ENCODE measurements around the gene S100PBP.

S100PBP gene

DNA sequence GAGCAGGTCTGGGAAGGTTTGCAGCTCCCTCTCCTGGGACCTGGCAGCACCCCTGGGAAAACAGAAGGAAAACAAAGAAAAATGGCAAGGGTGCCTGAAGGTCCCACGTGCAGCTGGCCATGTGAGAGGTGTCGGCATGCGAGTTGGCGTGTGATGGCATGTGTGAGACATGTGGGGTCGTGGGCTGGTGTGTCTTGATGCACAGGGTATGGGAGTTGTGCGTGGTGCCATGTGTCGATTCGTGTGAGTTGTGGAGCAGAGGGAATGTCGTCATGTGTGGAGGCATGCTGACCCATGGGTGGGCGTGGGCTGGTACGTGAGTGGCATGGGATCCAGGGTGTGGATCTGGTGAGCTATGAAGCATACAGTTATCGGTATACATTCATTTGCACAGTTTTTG lies 70.2 kb downstream of the S100PBP start:
- no peak for DNase-seq (ENCODE audit: low read depth)

DNA sequence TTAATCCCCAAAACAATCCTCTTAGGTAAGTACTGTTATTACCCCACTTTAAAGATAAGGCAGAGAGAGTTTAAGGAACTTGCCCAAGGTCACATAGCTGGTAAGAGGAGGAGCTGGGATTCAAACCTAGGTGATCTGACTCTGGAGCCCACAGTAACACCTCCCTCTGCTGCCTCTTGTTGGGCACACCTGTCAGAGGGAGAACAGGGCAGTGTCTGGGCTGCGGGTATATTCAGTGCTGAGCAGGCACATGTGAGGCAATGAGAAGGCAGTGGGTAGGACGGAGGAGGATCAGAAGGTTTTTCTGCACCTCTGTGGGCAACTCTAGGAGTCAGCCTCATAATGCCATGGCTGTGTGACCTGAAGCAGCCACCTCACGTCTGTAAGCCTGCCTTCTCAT lies 70.7 kb downstream of the S100PBP start:
- DNase-seq (ENCODE audit: low read depth): no peak

DNA sequence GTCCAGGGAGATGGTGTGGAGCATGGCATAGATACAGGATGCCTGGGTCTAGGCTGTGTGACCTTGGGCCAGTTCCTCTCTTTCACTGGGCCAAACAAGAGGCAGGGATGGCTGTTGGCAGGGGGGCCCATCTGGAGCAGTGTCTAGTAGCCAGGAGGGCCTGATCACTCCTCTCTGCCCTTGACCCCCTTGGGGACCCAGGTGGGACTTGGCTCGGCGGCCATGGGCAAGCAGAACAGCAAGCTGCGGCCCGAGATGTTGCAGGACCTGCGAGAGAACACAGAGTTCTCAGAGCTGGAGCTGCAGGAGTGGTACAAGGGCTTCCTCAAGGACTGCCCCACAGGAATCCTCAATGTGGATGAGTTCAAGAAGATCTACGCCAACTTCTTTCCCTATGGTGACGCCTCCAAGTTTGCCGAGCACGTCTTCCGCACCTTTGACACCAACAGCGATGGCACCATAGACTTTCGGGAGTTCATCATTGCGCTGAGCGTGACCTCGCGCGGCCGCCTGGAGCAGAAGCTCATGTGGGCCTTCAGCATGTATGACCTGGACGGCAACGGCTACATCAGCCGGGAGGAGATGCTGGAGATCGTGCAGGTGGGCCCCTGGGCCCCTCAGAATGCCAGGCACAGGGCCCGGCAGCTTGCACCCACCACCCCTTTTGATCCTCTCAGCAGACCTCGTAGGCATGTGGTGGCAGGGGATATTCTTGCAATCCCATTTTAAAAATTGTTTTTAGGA lies 71.4 kb downstream of the S100PBP start:
- no peak for DNase-seq (ENCODE audit: low read depth)

DNA sequence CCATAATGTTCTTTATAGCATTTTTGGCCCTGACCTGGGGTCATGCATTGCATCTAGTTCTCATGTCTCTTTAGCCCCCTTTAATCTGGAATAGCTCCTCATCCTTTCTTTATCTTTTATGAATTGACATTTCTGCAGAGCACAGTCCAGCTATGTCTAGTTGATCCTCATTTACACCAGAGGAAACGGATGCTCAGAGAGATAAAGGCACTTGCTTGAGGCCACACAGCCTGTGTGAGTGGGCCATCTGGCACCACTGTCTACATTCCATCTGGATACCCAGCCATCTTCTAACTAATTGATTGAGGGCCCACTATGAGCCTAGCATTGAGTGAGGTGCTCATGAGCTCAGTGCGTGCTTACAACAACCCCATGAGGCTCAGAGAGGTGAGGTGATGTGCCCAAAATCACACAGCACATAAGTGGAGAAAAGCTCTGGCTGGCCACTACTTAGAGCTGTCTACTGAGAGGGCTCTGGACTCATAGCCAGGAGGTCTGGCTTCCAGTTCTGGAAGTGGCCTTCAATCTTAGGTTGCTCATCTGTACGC lies 72.4 kb downstream of the S100PBP start:
- DNase-seq (ENCODE audit: low read depth): no peak

DNA sequence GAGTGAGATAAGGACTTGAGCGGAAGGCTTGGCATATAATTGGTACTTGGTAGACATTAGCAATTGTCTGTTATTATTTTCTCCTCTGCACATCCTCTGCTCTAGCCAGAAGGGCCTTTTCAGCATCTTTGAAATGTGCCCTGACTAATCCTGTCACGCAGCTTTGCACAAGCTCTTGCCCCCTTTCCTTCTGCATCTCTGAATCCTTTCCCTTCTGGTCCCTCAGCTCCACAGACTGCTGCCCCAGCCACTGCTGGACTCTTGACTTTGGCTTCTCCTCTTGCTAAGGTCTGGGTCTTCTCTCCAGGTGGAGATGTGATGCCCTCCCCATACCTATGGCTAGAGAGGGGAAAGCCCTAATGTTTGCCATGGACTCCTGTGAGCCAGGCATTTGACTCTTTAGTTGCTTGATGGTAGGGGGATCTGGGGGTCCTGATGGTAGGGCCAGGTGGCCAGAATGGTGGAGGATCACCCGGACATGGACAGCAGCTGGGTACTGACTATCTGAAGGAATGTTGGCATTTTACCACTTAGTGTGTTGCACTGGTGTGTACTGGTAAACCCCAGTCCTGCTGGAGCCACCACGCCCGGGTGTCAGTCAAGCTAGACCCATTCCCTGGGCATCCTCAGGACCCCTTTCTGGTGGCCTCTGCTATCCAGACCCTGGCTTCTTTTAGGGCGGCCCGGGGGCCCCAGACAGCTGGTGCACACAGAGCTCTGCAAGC lies 73.2 kb downstream of the S100PBP start:
- no peak for DNase-seq (ENCODE audit: low read depth)

DNA sequence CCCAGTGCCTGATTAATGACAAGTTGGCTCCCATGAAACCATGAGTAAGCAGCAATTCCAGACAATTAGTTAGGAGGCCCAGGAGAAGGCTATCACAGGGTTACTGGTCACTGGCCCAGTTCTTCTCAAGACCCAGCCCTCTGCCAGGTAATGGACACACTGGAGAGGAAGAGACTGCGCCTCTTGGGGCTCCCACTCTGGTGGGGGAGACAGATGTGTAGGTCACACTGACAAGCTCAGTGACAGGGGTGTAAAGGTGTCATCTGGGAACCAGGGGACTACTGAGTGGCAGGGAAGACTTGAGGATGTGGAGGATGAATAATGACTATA lies 73.8 kb downstream of the S100PBP start:
- no peak for DNase-seq (ENCODE audit: low read depth)

DNA sequence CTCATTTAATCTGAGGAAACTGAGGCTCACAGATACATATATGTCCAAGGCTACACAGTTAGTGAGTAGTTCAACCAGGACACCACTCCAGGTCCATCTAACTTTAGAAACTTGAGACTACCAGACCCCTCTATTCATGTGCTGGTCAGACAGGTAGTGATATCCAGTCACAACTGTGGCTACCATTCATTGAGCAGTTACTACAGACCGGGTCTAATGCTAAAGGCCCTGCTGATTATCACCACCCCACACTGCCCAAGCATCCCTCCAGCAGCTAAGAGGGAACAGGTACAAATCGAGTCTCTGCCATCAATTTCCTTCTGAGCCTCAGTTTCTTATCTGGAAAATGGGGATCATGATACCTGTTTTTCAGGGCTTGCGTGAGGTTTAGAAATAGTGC lies 74.2 kb downstream of the S100PBP start:
- DNase-seq (ENCODE audit: low read depth): no peak

DNA sequence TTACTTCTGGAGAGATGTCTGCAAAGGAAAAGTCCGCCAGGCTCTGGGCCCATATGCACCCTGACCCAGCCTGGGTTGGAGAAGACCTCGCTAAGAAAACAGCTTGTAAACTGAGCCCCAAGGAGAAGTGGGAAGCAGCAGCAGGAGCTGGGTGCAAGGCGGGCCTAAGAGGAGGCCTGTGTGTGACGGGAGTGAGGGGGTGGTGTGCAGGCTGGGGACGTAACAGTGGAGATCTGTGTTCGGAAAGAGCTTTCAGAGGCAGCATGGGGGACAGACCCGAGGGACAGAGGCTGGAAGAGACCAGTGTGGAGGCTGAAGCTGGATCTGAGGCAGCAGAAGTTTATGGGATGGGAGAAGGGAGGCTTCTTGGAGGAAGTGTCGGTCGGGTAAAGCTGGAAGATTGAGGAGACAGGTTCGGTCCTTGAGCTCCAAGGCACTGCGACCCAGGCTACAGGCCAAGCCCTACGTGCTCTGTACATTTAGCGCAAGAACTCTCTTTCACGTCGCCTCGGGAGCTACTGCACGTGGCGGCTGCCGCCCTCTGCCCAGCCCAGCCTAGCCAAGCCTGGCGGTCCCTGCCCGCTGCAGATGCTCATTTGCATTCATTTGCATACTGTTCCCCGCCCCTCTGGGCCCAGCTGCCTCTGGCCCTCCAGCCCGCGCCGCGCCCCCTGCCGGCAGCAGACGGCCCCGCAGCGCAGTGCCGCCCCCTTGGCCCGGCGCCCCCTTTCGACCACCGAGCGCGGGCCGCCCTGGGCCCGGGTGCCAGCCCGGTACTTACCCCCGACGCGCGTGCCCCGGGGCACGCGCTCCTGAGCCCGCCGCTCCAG lies 75.1 kb downstream of the S100PBP start:
- peak; percentile 67 for DNase-seq (ENCODE audit: low read depth)

DNA sequence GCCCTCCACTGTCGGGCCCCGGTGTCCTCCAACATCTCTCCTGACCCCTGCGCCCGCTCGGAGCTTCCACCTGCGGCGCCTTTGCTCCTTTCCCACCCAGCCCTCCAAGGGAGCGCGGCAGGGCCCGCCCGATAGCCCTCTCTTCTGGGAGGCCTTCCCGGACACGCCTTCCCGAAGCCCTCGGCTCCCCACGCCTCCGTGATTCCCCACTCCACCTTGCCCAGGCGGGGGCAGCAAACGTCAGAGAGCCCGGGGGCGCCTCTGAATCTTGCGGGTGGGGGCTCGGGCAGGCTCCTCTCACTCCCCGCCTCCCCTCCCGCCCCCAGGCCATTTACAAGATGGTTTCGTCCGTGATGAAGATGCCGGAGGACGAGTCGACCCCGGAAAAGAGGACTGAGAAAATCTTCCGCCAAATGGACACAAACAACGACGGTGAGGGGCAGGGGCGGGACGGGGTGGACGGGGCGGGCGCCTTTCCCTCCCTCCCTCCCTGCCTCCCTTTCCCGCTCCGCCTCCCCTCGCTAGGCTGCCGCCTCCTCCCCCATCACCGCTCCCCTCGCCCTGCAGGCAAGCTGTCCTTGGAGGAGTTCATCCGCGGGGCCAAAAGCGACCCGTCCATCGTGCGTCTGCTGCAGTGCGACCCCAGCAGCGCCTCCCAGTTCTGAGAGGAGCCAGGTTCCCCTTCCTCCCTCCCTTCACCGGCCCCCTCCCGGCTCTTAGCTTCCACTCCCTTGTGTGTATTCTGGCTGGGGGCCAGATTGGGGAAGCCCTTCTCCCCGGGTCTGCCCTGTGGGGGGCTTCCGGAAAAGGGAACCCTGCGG lies 76.0 kb downstream of the S100PBP start:
- DNase-seq (ENCODE audit: low read depth): no peak

DNA sequence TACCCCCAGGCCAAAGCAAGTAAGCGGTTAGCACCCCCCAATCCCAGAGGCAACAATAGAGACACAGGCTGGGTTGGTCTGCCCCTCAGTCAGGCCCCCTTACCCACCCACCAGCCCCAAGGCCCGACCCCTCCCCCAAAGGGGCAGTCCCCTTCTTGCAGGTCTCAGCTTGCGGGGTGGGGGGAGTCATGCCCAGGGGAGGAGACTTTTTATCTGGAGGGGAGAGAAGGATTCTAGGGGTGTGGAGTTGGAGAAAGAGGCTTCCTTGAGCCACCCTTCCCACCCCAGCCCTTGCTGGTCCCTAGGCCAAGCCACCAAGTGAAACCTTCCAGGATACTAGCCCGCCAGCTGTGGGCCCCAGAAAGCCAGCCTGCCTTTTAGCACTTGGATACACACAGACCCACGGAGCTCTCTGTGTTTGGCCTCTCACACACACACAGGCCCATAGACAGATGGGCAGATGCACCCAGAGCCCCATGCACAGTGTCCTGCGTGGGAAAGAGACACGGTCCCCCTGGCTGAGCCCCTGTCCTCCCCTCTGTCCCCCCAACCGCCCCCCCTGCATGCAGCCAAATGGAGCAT lies 76.7 kb downstream of the S100PBP start:
- no peak for DNase-seq (ENCODE audit: low read depth)

DNA sequence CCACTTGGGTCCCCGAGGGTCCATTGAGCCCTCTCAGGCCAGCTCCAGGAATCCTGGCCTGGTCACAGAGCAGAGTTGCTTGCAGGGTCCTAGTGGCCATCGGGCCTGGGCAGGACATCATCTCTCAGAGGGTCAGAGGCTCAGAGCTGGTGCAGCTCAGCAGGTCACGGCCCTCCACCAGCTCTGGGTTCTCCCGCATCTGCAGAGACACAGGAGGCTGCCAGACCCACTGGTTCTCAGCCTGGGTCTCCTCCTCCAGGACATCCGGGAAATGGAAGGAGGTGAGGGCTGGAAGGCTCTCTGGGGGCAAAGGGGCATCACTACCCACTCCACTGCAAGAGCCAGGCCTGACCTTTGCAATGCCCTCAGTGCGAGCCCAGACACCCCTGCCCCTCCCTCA lies 77.2 kb downstream of the S100PBP start:
- no peak for DNase-seq (ENCODE audit: low read depth)

DNA sequence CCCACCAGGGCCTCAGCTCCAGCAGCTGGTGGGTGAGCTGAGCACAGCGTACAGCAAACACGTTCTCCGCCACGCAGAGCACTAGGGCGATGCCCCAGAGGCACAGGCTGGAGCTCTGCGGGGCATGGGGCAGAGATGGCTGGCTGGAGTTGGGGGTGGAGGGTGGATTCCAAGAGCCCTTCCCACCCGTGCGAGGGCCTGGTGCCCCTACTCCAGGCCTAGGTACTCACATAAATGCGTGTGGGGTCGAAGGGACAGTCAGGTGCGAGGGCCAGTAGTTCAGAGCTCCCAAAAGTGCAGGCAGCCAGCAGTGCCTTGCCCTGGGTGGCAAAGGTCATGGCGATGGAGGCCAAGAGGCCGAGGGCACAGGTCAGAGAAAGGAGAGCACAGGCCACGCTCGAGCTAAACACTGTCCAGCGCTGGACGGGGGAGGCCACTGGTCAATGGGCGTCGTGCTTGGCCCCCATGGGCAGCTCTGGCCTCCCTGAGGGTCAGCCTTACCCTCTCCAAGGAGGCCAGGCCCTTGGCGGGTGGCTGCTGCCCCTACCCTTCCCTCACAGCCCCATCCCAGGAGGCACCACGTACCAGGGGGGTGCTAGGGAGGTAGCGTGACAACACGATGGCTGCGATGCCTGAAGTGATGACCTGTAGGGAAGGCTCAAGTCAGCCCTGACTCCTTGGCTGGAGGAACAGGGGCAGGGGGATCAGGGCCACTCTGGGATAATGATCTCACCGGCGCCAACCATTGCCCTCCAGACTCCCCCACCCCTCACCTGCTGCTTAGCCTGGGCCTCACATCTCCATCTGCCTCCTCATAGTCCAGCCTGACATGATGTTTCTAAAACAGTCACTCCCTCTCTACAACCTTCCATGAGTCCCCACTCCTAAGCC lies 78.1 kb downstream of the S100PBP start:
- DNase-seq (ENCODE audit: low read depth): no peak

DNA sequence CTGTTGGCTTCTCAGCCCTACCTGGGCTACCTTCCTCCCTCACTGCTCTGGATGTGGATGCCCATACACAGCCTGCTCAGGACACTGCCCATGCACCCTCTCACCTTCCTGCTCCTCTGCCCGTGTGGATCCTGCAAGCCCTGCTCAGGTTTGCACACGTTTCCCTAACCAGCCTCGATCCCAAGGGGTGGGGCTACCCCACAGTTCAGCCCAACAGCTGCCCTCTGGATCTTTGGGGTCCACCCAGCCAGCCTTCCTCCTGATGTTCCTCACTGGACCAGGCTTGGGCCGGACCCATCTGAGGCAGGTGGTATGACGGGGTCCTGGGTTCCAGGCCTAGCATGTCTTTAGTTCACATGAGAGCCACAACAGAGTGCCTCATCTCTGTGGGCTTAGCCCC lies 79.0 kb downstream of the S100PBP start:
- DNase-seq (ENCODE audit: low read depth): no peak

DNA sequence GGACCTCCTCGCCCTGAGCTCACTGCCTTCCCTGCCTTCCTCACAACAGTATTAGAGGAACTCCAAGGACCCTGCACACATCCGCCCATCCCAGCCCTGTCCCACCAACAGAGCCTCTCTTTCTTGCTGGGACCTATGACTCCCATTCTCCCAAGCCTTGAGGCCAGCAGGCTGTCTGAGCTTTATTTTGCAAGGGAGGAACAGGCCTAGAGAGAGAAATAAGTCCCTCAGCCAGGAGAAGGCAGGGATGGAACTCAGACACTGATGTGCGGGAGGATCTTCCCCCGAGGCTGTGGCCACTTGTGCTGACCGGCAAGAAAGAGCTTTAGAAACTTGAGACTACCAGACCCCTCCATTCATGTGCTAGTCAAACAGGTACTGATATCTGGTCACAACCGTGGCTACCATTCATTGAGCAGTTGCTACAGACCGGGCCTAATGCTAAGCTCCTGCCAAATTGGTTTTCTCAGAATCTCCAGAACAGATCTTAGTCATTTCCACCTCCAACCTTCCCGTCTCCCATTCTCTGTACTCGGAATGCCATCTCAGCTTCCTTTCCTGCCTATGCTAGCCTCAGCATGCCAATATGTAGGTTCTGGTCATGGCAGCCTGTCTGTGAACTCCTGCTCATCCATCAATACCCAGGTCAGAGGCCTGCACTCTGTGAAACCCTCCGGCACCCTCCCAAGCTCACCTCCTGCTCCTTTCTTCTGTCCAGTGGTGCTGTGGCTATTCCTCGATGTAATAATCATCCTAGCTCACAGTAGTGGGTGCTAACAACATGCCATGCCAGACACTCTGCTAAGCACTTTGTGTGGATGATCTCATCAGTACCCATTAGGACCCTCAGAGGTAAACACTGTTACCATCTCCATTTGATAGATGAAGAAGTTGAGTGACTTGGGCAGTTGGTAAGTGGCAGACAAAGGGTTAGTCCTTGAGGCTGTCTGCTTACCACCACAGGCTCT lies 79.9 kb downstream of the S100PBP start:
- DNase-seq (ENCODE audit: low read depth): no peak

DNA sequence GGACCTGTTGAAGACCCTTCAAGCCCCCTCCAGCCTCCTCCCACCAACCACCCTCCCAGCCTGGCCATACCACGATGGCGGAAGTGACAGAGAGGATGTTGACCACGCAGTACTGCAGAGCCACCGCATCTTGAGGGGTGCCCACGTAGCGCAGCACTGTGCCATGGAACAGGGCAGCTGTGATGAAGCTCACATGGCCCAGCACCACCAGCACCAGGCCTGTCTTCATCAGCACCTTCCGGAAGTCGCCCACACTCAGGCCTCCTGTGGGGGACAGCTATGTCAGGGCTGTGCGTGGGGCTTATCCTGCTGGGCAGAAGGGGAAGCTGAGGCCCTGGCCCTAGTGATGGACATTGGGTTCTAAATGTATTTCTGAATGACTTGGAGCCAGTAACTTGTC lies 80.6 kb downstream of the S100PBP start:
- DNase-seq (ENCODE audit: low read depth): no peak

DNA sequence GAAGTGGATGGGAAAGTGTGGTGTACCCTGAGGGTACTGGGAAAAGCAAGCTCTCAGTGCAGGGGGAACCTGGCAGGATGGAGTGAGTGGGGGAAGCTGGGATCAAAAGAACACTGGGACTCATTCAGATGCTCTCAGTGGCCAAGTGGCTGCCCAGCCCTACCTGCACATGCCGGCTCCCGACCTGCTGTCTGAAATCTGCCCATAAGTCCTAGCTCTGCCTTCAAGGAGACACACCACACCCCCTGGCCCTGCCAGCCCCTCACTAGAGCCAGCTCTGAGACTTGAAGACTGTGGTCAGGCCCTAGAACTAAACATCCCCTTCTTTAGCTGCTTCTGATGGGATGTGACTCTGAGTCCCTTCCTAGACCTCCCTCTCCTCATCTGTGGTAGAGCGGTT lies 81.5 kb downstream of the S100PBP start:
- no peak for DNase-seq (ENCODE audit: low read depth)

DNA sequence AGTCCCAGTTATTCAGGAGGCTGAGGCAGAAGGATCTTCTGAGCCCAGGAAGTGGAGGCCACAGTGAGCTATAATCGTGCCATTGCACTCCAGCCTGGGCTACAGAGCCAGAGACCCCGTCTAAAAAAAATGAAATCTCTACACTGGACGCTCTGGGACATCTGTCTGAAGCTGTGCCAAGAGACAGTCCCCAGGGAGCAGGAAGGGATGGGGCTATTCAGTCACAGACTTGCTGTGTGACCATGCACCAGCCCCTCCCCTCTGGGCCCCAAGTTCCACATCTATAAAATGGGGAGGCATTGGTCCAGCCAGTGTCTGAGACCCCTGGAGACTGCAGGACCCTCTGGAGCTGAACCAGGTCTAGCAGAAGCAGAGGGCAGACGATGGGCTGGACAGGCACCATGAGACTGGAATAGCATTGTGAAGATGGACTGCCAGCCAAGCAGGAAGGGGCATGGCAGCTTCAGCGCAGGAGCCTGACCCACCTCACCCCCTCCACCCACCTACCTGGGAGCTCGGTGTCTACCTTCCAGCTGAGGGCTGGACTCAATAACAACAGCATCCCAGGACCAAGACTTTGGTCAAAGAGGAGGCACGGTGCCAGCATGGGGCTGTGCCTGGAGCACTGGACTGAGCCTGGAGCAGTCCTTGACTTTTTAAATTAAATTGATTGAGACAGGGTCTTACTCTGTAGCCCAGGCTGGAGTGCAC lies 82.3 kb downstream of the S100PBP start:
- no peak for DNase-seq (ENCODE audit: low read depth)

DNA sequence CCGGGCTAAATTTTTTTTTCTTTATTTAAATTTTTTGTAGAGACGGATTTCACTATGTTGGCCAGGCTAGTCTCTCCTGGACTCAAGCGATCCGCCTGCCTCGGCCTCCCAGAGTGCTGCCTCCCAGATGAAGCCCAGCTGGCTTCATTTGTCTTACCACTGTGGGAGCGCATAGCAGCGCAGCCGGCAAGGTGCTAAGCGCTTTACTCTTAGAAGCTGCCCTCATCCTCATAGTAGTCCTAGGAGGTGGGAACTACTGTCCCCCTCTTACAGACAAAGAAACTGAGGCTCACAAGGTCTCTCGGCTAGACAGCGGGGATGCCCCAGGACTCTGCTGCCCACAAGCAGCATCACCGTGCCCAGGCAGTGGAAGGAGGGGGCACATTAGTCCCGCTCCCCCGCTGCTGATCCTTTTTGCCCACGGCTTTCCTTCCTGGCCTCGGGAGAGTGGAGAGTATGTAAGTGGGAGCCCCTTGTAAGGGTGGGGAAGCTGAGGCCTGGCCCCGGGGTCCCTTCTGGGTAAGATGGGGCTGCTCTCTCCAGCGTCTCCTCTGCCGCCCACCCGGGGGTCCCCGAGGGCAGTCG lies 83.0 kb downstream of the S100PBP start:
- no peak for DNase-seq (ENCODE audit: low read depth)
